Measurements from ENCODE around the gene PACSIN3.

DNA sequence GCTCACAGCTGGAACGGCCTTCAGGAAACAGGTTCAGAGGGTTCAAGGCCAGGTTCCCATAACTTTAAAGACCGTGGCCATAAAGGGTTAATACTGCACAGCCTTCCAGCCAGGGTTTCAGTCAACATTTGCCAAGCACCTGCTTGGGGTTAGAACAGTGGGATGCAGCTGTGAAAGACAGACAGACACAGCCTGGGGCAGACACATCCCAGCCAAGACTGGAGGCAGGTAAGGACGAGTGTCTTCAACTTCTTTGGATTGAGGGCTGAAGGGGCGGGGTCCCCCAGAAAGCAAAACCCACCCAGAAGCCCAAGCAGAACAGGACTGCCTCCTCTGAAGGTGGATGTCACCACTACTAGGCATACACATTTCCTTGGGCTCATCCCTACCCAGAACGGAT, 23.8 kb downstream of the PACSIN3 start:
- TF ChIP-seq CTCF (IDR thresholded peaks at IDR 0.05) (no peak), POLR2A (IDR thresholded peaks at IDR 0.05) (no peak), POLR2AphosphoS5 (IDR thresholded peaks at IDR 0.05) (no peak)

Measured in sigmoid colon (tissue), 4 donors.